Activated naive CD8-positive, alpha-beta T cell treated with anti-CD3 and anti-CD28 coated beads, Interleukin-2, amount 10 ng/mL, durations not matched to agents 7 days and 5 days (primary cell): ENCODE data around the gene AVEN. TPM values are rescaled to one million over a fixed set of nuclear protein-coding genes. Genes with fewer than 3 reads are reported as not detected.

Experiments
- ATAC-seq: fragments of 150-1000 bp; cut with Tn5 transposase; one replicate; pipeline ENCODE4 v1.10.0; 2021; ENCODE audit warnings: low read depth, moderate library complexity
- POLR2A ChIA-PET: fragments of 350-600 bp; sonication (Branson Sonifier 250); formaldehyde crosslinking; loops from one replicate; lab custom pipeline; 2021; ENCODE audit warnings: antibody characterized with exemption; lab: Charles Lee
- DNase-seq: peaks from one replicate; pipeline ENCODE4 v3.0.0; 2021
- H3K27ac Mint-ChIP-seq: one replicate; pipeline ENCODE4 v1.8.0; 2022; ENCODE audit warnings: mild to moderate bottlenecking, mixed read lengths
- H3K27me3 Mint-ChIP-seq: one replicate; pipeline ENCODE4 v1.8.0; 2022; ENCODE audit warnings: mild to moderate bottlenecking, moderate library complexity, mixed read lengths
- H3K36me3 Mint-ChIP-seq: one replicate; pipeline ENCODE4 v1.8.0; 2021; ENCODE audit warnings: mild to moderate bottlenecking, mixed read lengths
- H3K4me1 Mint-ChIP-seq: one replicate; pipeline ENCODE4 v1.8.0; 2021; ENCODE audit warnings: mixed read lengths
- H3K4me3 Mint-ChIP-seq: one replicate; pipeline ENCODE4 v1.8.0; 2022; ENCODE audit warnings: mild to moderate bottlenecking, moderate library complexity, mixed read lengths
- H3K9me3 Mint-ChIP-seq: one replicate; pipeline ENCODE4 v1.8.0; 2021; ENCODE audit warnings: mixed read lengths
- total RNA-seq, 2 experiments: library from RNA; stranded (reverse); gene quantifications; one replicate each; pipeline ENCODE4 v1.2.3, GENCODE V29; 2021

AVEN gene
- total RNA-seq, 2 experiments from 2014 or later = 6.1 to 6.3 TPM

- DNase-seq (no peak), ATAC-seq (no peak)
- POLR2A ChIA-PET = no interaction called here
- Mint-ChIP-seq H3K4me1 (peaks cover 1% of the 10 kb centered on the region), H3K27ac (no peak overlapping the region), H3K9me3 (no peaks in the 10 kb centered on the region), H3K36me3 (peaks cover 1% of the 10 kb centered on the region), H3K4me3 (no peak overlapping the region), H3K27me3 (no peaks in the 10 kb centered on the region)
Observed at GRCh38 chr15:33864360-33865075, 174.5 kb downstream of the AVEN start.

GRCh38 chr15:33860754-33861153 is 178.2 kb downstream of the AVEN start:
- Mint-ChIP-seq H3K4me3 (no peak overlapping the region), H3K4me1 (no peaks in the 10 kb centered on the region), H3K9me3 (no peaks in the 10 kb centered on the region), H3K27ac (no peak overlapping the region), H3K27me3 (no peaks in the 10 kb centered on the region), H3K36me3 (no peaks in the 10 kb centered on the region)
- ATAC-seq (no peak), DNase-seq (no peak)
- POLR2A ChIA-PET = no interaction called here

GRCh38 chr15:33859992-33860545 is 178.9 kb downstream of the AVEN start:
- H3K27me3 Mint-ChIP-seq = no peaks in the 10 kb centered on the region
- no peaks in the 10 kb centered on the region for H3K36me3 Mint-ChIP-seq
- no peak overlapping the region for H3K4me3 Mint-ChIP-seq
- no peak for DNase-seq
- no peaks in the 10 kb centered on the region for H3K4me1 Mint-ChIP-seq
- no peak overlapping the region for H3K27ac Mint-ChIP-seq
- POLR2A ChIA-PET = no interaction called here
- H3K9me3 Mint-ChIP-seq = no peaks in the 10 kb centered on the region
- ATAC-seq = no peak

- Mint-ChIP-seq H3K27ac (no peak overlapping the region), H3K9me3 (no peaks in the 10 kb centered on the region), H3K36me3 (no peaks in the 10 kb centered on the region), H3K27me3 (no peaks in the 10 kb centered on the region), H3K4me3 (no peak overlapping the region), H3K4me1 (no peaks in the 10 kb centered on the region)
- POLR2A ChIA-PET = no interaction called here
- ATAC-seq (no peak), DNase-seq (no peak)
Observed at GRCh38 chr15:33858836-33859235, 180.2 kb downstream of the AVEN start.

GRCh38 chr15:33857726-33858125 is 181.3 kb downstream of the AVEN start:
- DNase-seq (no peak), ATAC-seq (no peak)
- no peaks in the 10 kb centered on the region for H3K36me3 Mint-ChIP-seq
- H3K4me3 Mint-ChIP-seq = no peak overlapping the region
- no peaks in the 10 kb centered on the region for H3K9me3 Mint-ChIP-seq
- no peaks in the 10 kb centered on the region for H3K4me1 Mint-ChIP-seq
- POLR2A ChIA-PET = no interaction called here
- no peak overlapping the region for H3K27ac Mint-ChIP-seq
- no peaks in the 10 kb centered on the region for H3K27me3 Mint-ChIP-seq

GRCh38 chr15:33852570-33852969 is 186.4 kb downstream of the AVEN start:
- POLR2A ChIA-PET = no interaction called here
- Mint-ChIP-seq H3K4me3 (no peak overlapping the region), H3K4me1 (no peaks in the 10 kb centered on the region), H3K27ac (no peak overlapping the region), H3K36me3 (no peaks in the 10 kb centered on the region), H3K9me3 (no peaks in the 10 kb centered on the region), H3K27me3 (no peaks in the 10 kb centered on the region)
- ATAC-seq (no peak), DNase-seq (no peak)

- H3K36me3 Mint-ChIP-seq = no peaks in the 10 kb centered on the region
- H3K4me1 Mint-ChIP-seq = no peaks in the 10 kb centered on the region
- POLR2A ChIA-PET = no interaction called here
Observed at GRCh38 chr15:33852094-33852493, 186.9 kb downstream of the AVEN start.

GRCh38 chr15:33851079-33851478 is 187.9 kb downstream of the AVEN start:
- ATAC-seq = no peak
- no peaks in the 10 kb centered on the region for H3K9me3 Mint-ChIP-seq
- POLR2A ChIA-PET = no interaction called here

More at GRCh38 chr15:33852094-33852493, 186.9 kb downstream of the AVEN start:
- H3K4me3 Mint-ChIP-seq = no peak overlapping the region
- H3K27ac Mint-ChIP-seq = no peak overlapping the region
- no peaks in the 10 kb centered on the region for H3K27me3 Mint-ChIP-seq
- no peak for ATAC-seq
- no peak for DNase-seq
- H3K9me3 Mint-ChIP-seq = no peaks in the 10 kb centered on the region

GRCh38 chr15:33848011-33848410 is 191.0 kb downstream of the AVEN start:
- Mint-ChIP-seq H3K27me3 (no peaks in the 10 kb centered on the region), H3K4me3 (no peak overlapping the region), H3K9me3 (no peaks in the 10 kb centered on the region), H3K4me1 (no peaks in the 10 kb centered on the region), H3K27ac (no peak overlapping the region), H3K36me3 (no peaks in the 10 kb centered on the region)
- ATAC-seq (no peak), DNase-seq (no peak)
- POLR2A ChIA-PET = no interaction called here

More at GRCh38 chr15:33851079-33851478, 187.9 kb downstream of the AVEN start:
- no peak for DNase-seq
- no peaks in the 10 kb centered on the region for H3K4me1 Mint-ChIP-seq
- no peaks in the 10 kb centered on the region for H3K36me3 Mint-ChIP-seq
- H3K4me3 Mint-ChIP-seq = no peak overlapping the region
- no peaks in the 10 kb centered on the region for H3K27me3 Mint-ChIP-seq
- H3K27ac Mint-ChIP-seq = no peak overlapping the region

- no peak overlapping the region for H3K4me3 Mint-ChIP-seq
- H3K4me1 Mint-ChIP-seq = no peaks in the 10 kb centered on the region
- POLR2A ChIA-PET = no interaction called here
- no peaks in the 10 kb centered on the region for H3K36me3 Mint-ChIP-seq
- no peaks in the 10 kb centered on the region for H3K9me3 Mint-ChIP-seq
- ATAC-seq = no peak
- no peak overlapping the region for H3K27ac Mint-ChIP-seq
- H3K27me3 Mint-ChIP-seq = no peaks in the 10 kb centered on the region
- DNase-seq = no peak
Observed at GRCh38 chr15:33846862-33847261, 192.1 kb downstream of the AVEN start.

GRCh38 chr15:33846142-33846541 is 192.9 kb downstream of the AVEN start:
- DNase-seq = no peak
- Mint-ChIP-seq H3K4me3 (no peak overlapping the region), H3K27ac (no peak overlapping the region), H3K36me3 (no peaks in the 10 kb centered on the region), H3K9me3 (no peaks in the 10 kb centered on the region), H3K27me3 (no peaks in the 10 kb centered on the region), H3K4me1 (no peaks in the 10 kb centered on the region)
- POLR2A ChIA-PET = no interaction called here
- ATAC-seq = no peak

- DNase-seq (no peak), ATAC-seq (no peak)
- POLR2A ChIA-PET = no interaction called here
- no peaks in the 10 kb centered on the region for H3K27me3 Mint-ChIP-seq
- H3K4me3 Mint-ChIP-seq = no peak overlapping the region
- H3K36me3 Mint-ChIP-seq = no peaks in the 10 kb centered on the region
- no peak overlapping the region for H3K27ac Mint-ChIP-seq
- H3K4me1 Mint-ChIP-seq = no peaks in the 10 kb centered on the region
- no peaks in the 10 kb centered on the region for H3K9me3 Mint-ChIP-seq
Observed at GRCh38 chr15:33844597-33844996, 194.4 kb downstream of the AVEN start.

- DNase-seq (no peak), ATAC-seq (no peak)
- Mint-ChIP-seq H3K27ac (no peak overlapping the region), H3K27me3 (no peaks in the 10 kb centered on the region), H3K4me3 (no peak overlapping the region), H3K36me3 (no peaks in the 10 kb centered on the region), H3K4me1 (no peaks in the 10 kb centered on the region), H3K9me3 (no peaks in the 10 kb centered on the region)
- POLR2A ChIA-PET = no interaction called here
Observed at GRCh38 chr15:33844186-33844585, 194.8 kb downstream of the AVEN start.

GRCh38 chr15:33840615-33841014 is 198.4 kb downstream of the AVEN start:
- POLR2A ChIA-PET = no interaction called here
- no peaks in the 10 kb centered on the region for H3K4me1 Mint-ChIP-seq

More at GRCh38 chr15:33840615-33841014, 198.4 kb downstream of the AVEN start:
- DNase-seq (no peak), ATAC-seq (no peak)
- Mint-ChIP-seq H3K27ac (no peak overlapping the region), H3K9me3 (no peaks in the 10 kb centered on the region), H3K4me3 (no peak overlapping the region), H3K36me3 (no peaks in the 10 kb centered on the region), H3K27me3 (peaks cover 1% of the 10 kb centered on the region)
